HG02870 (cell line): ENCODE results near the gene CD200R1L.
A peak's percentile ranks its signal among the peaks of the same experiment; 100 is the strongest.

Experiments
- ATAC-seq: cut with Tn5 transposase; IDR thresholded peaks from one replicate; pipeline ENCODE4 v1.9.1; 2021; ENCODE audit warnings: mild to moderate bottlenecking, moderate library complexity; ENCODE audit not compliant: unreplicated experiment

The CD200R1L gene

DNA sequence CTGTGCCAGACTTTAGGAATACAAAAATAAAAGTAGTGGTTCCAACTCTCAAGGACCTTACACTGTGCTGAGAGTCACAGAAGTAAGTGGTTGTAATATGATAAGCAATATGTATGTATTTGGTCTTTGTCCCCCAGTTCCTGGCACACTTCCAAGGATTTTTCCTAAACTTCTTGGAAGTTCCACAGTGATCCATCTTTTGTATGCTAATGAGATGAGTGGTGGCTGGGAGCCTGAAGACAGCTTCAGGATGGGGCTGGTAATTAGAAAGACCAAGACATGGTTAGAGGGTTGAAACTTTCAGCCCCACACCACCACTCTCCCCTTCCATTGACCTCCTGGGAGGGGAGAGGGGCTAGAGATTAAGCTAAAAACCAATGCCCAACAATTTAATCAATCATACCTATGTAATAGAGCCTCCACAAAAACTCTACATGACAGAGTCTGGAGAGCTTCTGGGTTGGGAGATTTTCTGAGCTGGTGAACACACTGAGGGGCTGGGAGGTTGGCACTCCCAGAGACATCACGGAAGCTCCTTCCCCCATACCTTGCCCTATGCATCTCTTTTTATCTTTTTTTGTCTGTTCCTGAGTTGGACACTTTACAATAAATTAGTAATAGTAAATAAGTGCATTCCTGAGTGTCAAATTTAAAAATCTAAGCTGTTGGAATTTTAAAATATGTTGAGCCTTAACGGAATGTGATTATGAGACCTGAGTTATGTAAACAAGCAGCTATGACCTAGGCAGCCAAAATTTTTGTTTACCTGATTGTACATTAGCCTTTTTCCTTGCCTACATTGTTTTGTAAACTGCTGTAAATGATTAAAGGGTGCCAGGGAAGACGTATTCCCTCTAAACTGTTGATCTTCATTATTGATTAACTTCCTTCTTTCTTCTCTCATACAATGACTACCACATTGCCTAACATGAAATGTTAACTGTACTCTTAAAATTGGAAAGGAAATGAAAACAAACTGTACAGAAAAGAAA, 24.3 kb downstream of the CD200R1L start:
- ATAC-seq = no peak

DNA sequence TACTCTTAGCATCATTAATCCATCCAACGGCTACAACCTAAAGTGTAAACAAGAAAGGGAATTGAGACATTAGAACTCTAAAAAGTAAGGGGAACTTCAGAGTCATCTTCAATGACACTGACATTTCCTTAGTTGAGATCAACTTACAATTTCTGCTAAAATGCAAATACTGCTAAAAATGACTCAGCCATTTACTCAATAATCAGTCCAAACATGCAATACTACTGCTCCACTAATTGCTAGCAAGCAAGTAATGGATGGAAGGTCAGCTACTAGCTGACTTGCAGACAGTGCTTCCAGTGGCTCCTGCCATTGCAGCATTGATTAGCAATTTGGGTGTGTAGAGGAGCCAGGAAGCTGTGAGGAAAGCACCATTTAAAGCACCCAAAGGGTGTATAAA, 28.4 kb downstream of the CD200R1L start:
- ATAC-seq = no peak

- no peak for ATAC-seq
Observed at GRCh38 chr3:112817797-112818196, 28.9 kb downstream of the CD200R1L start.

- no peak for ATAC-seq
Observed at GRCh38 chr3:112817271-112817670, 29.4 kb downstream of the CD200R1L start.

DNA sequence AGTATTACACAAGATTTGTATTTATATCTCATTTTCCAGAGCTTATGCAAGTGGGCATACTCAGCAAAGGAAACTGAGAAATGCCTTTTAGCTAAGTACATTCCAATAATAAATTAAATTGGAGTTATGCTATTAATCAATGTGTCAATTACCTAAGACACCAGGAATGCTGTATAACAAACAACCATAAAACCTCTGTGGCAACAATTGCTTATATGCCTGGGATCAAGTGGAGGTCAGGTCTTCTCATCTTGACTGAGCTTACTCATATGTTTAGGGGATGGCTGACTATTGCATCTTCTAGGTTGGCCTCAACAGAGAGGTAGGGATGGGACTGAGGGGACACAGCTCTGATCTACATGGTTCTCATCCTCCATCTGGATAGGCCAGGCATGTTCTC, 30.7 kb downstream of the CD200R1L start:
- no peak for ATAC-seq

DNA sequence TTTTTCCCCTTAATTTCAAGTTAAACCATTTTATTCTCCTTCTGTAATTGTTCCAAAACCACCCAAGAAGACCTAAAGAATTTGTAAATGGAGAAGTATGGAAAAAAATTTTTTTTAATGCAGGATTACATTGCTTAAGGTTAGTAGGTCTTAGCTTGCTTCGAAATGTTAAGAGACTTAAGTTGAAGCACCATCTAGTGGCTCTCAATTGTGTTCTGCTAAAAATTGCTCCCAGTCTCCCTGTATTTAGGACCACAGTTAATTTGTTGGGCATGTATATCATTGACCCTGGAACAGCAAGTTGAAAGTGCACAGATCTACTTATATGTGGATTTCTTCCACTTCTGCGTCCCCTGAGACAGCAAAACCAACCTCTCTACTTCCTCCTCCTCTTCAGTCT, 32.4 kb downstream of the CD200R1L start:
- ATAC-seq = no peak

GRCh38 chr3:112813723-112814171, 32.9 kb downstream of the CD200R1L start:
- peak; percentile 81 for ATAC-seq

GRCh38 chr3:112813016-112813415, 33.6 kb downstream of the CD200R1L start:
- ATAC-seq = no peak

DNA sequence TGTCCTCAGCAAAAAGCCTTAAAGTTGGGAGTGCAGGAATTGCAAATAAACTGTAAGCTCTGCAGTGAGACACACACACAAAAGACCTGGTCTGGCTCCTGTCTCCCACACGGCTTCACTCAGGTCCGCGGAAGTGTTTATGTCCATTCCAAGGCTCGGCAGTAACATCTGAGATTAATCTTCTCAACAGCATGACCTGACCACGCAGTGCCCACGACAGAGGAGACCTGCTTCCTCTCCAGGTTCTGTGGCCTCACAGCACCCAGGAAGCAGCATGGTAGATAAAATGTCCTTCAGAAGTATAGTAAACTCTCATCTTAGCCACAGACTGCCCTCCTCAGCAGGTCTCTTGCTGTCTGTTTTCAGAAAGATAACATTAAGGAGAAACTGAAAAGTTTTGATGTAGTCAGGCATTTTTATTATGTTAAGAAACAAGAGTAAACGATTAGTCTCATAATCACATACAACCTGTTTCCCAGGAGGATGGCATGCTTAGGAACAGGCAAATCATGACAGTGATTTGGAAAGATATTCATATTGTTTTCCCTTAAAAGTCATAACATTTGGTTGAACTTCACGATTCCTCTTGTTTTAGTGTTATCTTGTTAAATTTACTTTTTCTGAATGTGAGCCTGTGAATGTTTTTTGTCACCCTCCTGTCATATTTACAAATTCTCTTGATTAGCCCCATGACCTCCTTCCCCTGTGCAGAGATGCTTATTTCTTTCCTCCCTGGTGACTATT, 34.6 kb downstream of the CD200R1L start:
- ATAC-seq = no peak

DNA sequence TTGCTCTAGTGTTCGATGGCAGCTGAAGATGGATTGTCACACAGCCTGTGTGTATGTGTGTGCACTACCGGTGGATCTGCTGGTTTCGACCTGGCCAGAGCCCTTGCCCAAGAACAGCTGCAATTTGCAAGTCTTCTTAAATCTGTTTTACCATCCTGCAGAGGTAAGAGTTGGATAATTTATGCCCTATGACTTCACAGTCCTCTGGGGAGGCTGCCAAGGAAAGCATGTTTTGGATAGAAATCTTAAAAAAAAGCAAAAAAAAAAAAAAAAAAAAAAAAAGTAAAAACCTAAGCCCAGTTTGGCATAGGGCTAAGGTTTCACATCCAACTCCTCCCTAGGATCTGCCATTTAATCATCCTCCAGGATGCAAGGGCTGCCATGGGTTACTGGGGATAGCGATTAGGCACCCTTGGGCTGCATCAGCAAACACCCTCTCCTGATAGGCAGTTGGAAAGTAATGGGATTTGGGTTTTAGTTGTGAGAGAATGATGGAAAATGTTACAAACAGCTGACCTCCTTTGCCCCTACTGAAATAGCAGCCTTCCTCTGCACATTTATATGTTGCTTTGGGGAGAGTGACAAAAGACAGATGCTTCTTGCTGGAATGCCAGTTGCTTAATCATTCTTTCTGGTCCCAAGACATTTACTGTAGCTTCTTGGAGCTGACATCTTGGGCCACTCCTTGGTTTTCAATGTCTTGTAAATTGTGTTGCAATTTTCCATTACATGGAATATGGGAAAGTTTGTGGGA, 35.4 kb downstream of the CD200R1L start:
- no peak for ATAC-seq

GRCh38 chr3:112810561-112810960, 36.1 kb downstream of the CD200R1L start:
- ATAC-seq = no peak

DNA sequence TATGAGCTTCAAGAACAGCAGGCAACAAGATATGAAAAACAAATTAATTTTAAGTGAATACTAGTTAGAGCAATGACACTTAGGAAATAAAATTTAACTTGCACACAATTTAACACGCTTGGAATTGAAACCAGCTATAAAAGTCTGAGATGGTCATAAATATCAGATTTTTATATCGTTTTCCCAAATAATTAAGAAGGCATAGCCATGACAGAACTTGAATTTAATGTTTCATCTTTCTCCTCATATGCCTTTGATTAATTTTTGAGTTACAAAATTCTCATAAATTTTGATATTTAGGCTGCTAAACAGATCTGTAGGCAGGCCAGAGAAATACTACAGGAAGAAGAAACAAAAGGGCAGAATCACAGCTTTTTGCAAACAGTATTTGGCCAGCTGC, 38.5 kb downstream of the CD200R1L start:
- ATAC-seq = no peak

DNA sequence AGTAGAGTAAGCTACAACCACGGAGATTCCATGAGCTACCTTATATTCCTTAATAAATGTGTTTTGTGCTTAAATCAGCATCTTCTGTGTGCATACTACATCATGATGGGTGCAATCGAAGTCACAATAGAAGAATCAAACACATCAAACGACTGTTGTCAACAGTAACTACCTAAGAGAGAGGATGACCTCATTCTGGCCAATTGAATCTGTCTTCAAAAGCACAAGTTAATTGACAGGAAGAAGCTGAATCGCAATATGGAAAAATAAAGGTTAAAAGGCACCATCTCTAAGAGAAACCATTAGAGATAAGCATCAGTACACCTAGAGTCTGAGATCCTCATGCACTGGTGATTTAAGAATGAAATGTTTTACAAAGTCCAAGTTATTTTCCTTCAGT, 39.0 kb downstream of the CD200R1L start:
- no peak for ATAC-seq

DNA sequence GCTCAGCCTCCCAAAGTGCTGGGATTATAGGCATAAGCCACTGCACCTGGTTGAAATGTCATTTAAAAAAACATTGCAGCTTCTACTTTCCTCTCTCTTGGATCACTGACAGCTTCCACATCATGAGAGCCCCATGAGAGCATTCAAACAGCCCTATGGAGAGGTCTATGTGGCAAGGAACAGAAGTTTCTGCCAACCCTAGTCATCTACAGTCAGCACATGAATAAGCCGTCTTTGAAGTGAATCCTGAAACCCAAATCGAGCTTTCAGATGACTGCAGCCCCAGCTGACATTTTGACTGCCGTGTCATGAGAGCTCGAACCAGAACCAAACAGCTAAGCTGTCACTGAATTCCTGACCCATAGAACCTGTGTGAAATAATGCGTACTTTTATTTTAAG, 39.8 kb downstream of the CD200R1L start:
- no peak for ATAC-seq

GRCh38 chr3:112805126-112805525, 41.5 kb downstream of the CD200R1L start:
- ATAC-seq = no peak

DNA sequence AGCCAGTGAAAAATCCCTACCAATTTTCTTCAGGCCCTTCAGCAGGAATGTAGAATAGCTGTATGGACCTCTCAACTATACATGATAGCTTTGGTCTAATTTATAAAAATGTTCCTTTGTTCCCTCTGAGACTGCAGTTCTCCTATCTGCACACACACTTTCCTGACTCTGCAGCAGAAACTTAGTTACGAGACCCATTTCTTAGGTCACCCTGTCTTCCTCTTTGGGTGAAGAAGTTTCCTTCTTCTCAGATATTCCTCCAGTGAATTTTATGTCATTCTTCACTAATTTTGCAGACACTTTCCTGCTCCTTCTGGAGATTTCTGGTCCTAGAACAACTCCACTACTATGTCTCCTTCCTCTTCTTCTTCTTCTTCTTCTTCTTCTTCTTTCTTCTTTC, 42.6 kb downstream of the CD200R1L start:
- ATAC-seq = no peak

DNA sequence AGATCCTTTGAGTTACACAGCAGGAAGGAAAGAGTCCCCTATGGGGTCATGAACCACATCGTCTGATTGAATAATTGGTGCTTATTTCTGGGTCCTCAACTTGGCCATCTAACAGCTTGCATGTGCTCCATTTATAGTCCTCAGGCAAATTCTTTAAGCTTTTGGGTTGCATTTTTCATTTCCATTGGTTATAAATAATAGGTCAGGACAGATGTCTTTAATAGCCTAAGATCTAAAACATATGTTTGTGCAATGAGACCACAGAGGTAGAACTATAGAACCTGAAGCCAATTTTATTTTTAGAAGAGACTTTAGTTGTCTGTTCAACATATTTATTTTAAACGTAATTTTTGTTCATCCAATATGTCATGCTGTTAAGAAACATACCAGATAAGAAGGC, 43.2 kb downstream of the CD200R1L start:
- ATAC-seq = no peak

DNA sequence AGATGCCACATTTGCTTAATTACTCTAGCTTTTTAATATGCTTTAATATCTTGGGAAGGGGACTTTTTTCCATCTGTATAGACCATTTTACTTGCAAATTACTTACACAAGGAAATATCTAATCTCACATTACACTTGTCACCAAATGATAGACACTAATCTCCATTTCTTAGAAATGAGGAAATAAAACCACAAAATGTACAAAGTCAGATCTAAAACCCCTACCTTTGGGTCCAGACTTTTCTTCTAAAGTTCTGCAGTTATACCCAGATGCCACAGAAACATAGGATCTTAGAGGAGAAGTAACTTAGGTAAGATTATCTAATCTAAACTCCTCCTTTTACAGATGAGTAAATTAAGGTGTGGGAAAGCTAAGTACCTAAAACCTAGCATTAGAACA, 44.3 kb downstream of the CD200R1L start:
- ATAC-seq = no peak

- ATAC-seq = no peak
Observed at GRCh38 chr3:112799946-112800345, 46.7 kb downstream of the CD200R1L start.

GRCh38 chr3:112794622-112795172, 52.0 kb downstream of the CD200R1L start:
- ATAC-seq = no peak
